Right lobe of liver (tissue), 6 donors: ENCODE results near the gene FTO. TPM values are rescaled to one million over a fixed set of nuclear protein-coding genes. Genes with fewer than 3 reads are reported as not detected.

Source experiments
- ATAC-seq, 4 donors: fragments of 200-7000 bp; cut with Tn5 transposase; one replicate each; pipeline ENCODE4 v1.9.1; 2020; ENCODE audit warnings: mild to moderate bottlenecking in 4 of 4, moderate library complexity in 4 of 4
- DNase-seq, 3 donors: peaks; one replicate each; pipeline ENCODE4 v3.0.0-alpha.2; 2020
- H3K27ac ChIP-seq, 3 donors: fragments of 200-600 bp; one replicate each; pipeline ENCODE4 v1.8.0; 2022
- H3K27me3 ChIP-seq, 2 donors: fragments of 200-600 bp; one replicate each; pipeline ENCODE4 v1.8.0; 2022
- H3K36me3 ChIP-seq, 4 donors: fragments of 200-600 bp; sonication (generic) in 1 of 4; one replicate each; pipeline versions ENCODE4 v1.5.1 to v1.8.0; 2017 to 2022; ENCODE audit warnings: control low read depth in 1 of 4
- H3K4me1 ChIP-seq, 4 donors: fragments of 200-600 bp; sonication (generic) in 1 of 4; one replicate each; pipeline versions ENCODE4 v1.5.1 to v1.8.0; 2017 to 2022; ENCODE audit warnings: control low read depth in 1 of 4
- H3K4me3 ChIP-seq, 3 donors: fragments of 200-600 bp; one replicate each; pipeline ENCODE4 v1.8.0; 2022
- H3K9me3 ChIP-seq, 4 donors: fragments of 200-600 bp; sonication (generic) in 1 of 4; one replicate each; pipeline versions ENCODE4 v1.5.1 to v1.8.0; 2017 to 2022; ENCODE audit warnings: control low read depth in 1 of 4
- CTCF ChIP-seq, 4 donors: fragments of 200-600 bp in 3 of 4; fragments of 450-650 bp in 1 of 4; IDR thresholded peaks; one replicate each; pipeline versions ENCODE4 v1.5.1 to v1.8.0; 2016 to 2022; ENCODE audit warnings: antibody characterized with exemption in 4 of 4, mild to moderate bottlenecking in 2 of 4
- POLR2A ChIP-seq: fragments of 450-650 bp; IDR thresholded peaks from one replicate; pipeline ENCODE4 v1.6.1; 2017; ENCODE audit warnings: antibody characterized with exemption, mild to moderate bottlenecking
- WGBS: methylation state at CpG from one replicate; pipeline ENCODE4 v1.1.6; 2018; ENCODE audit warnings: low coverage, low lambda C conversion rate; ENCODE audit not compliant: insufficient coverage; ENCODE audit errors: missing lambda C conversion rate; 5-methylcytosine and 5-hydroxymethylcytosine counted together
- intact Hi-C, 2 donors: fragments of 100-400 bp; cut with DNase I; formaldehyde crosslinking; loops; one replicate each; pipeline versions ENCODE4 v1.11.2 to v1.14.1; 2022
- total RNA-seq, 6 experiments: library from RNA; depleted of rRNA in 2 of 6; stranded (reverse); fragments of >200 nt in 2 of 6; fragmentation: NEBNext Ultra II Directional in 3 of 6; extraction: Animal tissue kit (Norgen Biotek cat#: 25700) in 3 of 6; gene quantifications; one replicate each; pipeline versions ENCODE4 v1.1.0 to v1.2.4, GENCODE V29; 2016 to 2023
- donor health status: DM: no; HTN: yes; CAD: no.
- donor health status: DM: no; HTN: no; CAD: no.
- donor health status: DM: no; HTN: no; CAD: no.
- donor health status: DM: no; HTN: yes; CAD: no.
- donor health status: DM: no; HTN: yes; CAD: no.

Gene FTO
- total RNA-seq, 6 experiments from 2014 or later = 28.9 to 51.6 (median 33.6) TPM

DNA sequence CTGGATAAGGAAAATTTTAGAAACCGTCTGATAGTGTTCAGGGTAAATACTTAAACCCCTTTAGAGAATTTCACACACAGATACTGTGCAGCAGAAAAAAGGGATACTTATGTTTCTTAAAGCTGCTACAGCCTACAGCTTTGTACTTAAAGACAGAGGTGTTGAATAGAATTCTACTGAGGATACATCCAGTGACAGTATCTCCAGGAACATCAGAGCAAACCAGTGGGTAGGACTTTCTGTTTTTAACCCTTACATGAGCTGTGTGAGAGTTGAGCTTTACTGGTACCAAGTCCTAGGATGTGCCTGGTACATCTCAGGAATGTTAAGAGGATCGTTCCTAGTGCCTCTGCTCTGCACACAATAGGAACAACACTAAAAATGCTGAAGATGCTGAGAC, 191.5 kb downstream of the FTO start:
- ATAC-seq = no peak
- TF ChIP-seq CTCF (IDR thresholded peaks at IDR 0.05) (no peak), POLR2A (no peak)

DNA sequence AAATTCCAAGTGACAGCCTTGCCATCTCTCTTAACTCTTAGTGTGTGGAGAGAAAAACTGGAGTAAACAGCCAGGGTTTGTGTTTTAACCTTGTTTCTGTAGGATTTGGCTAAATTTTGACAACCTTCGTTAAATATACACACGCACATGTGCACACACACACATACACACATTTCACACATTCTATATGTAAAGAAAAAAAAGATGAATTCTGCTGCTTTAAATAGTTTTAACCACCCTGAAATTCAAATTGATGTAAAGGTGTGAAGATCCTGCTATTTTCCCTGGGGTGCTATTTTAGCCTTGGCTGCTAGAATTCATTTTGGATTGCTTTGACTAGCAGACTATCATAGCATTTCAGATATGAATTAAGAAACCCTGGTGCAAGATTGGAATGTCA, 191.9 kb downstream of the FTO start:
- DNase-seq (no peak), ATAC-seq (no peak)
- intact Hi-C loops = no loop called here
- H3K27ac ChIP-seq = no peak overlapping the region
- TF ChIP-seq CTCF (IDR thresholded peaks at IDR 0.05) (no peak), POLR2A (no peak)
- no peaks in the 10 kb centered on the region for H3K9me3 ChIP-seq
- H3K27me3 ChIP-seq = no peaks in the 10 kb centered on the region
- peaks cover 0 to 8% (median 0%) of the 10 kb centered on the region in 4 donors for H3K4me1 ChIP-seq
- H3K36me3 ChIP-seq = no peaks in the 10 kb centered on the region
- 100% methylated on average over 2 of the region's 2 CpGs for WGBS
- no peak overlapping the region for H3K4me3 ChIP-seq

More for the DNA sequence above, 191.5 kb downstream of the FTO start:
- no peaks in the 10 kb centered on the region for H3K9me3 ChIP-seq
- peaks cover 0 to 8% (median 0%) of the 10 kb centered on the region in 4 donors for H3K4me1 ChIP-seq
- H3K4me3 ChIP-seq = no peak overlapping the region
- no peaks in the 10 kb centered on the region for H3K36me3 ChIP-seq
- H3K27me3 ChIP-seq = no peaks in the 10 kb centered on the region
- no peak overlapping the region for H3K27ac ChIP-seq
- no peak for DNase-seq
- intact Hi-C loops = no loop called here
- WGBS = 85% methylated on average over 2 of the region's 2 CpGs

DNA sequence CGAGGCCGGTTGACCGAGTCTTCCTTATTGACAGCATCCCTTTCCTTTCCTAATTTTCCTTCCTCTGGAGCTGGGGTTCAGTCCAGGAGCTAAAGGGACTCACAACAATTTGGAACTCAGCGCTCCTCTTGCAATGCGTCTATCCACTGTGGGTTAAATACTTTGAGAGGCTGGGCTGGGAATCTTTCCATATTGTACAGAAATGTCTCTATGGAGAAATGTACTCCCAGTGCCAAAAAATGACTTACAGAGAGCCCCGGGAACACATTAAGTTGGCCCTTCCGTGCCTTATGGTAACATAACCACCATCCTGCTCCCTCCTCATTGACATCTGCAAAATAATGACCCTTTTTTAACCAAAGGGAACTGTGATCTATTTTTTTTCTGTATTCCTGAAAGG, 192.8 kb downstream of the FTO start:
- no peak for ATAC-seq
- no peaks in the 10 kb centered on the region for H3K9me3 ChIP-seq
- no peak overlapping the region for H3K4me3 ChIP-seq
- TF ChIP-seq POLR2A (no peak), CTCF (IDR thresholded peaks at IDR 0.05) (no peak)
- H3K36me3 ChIP-seq = no peaks in the 10 kb centered on the region
- no peaks in the 10 kb centered on the region for H3K27me3 ChIP-seq
- intact Hi-C loops = no loop called here
- H3K27ac ChIP-seq = no peak overlapping the region
- no peak for DNase-seq
- WGBS = 95% methylated on average over 4 of the region's 7 CpGs
- peaks cover 0 to 8% (median 0%) of the 10 kb centered on the region in 4 donors for H3K4me1 ChIP-seq

DNA sequence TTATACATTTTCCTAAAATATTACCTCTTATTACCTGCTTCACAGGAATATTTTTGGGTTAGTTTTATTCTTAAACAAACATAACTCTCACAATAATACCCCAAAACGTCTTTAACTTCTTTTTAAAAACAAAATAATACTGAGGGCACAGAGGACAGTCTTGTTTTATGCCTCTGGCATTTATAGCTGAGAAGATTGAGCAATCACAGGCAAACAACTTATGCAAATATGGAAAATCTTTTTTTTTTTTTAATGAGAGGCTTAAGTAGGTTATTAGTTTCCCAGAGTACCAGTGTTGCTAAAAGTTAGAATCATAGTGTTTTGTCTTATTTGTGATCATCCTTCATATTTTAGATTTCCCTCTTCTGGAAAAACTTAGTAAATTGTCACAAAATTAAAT, 195.0 kb downstream of the FTO start:
- H3K27ac ChIP-seq = no peak overlapping the region
- no peak overlapping the region for H3K4me3 ChIP-seq
- H3K9me3 ChIP-seq = no peaks in the 10 kb centered on the region
- no peak for DNase-seq
- intact Hi-C loops = no loop called here
- ATAC-seq = peak in 3 of 4 donors; percentile 30 to 50 (median 47)
- TF ChIP-seq POLR2A = no peak
- H3K27me3 ChIP-seq = no peaks in the 10 kb centered on the region
- 21% methylated on average over 1 of the region's 1 CpG for WGBS
- H3K36me3 ChIP-seq = no peaks in the 10 kb centered on the region
- peaks cover 0 to 8% (median 0%) of the 10 kb centered on the region in 4 donors for H3K4me1 ChIP-seq

- Histone ChIP-seq H3K4me1 (peaks cover 0 to 8% (median 0%) of the 10 kb centered on the region in 4 donors), H3K9me3 (no peaks in the 10 kb centered on the region), H3K27ac (no peak overlapping the region), H3K36me3 (no peaks in the 10 kb centered on the region), H3K4me3 (no peak overlapping the region), H3K27me3 (no peaks in the 10 kb centered on the region)
- WGBS = 75% methylated on average over 1 of the region's 1 CpG
- no peak for ATAC-seq
- no peak for DNase-seq
- no peak for TF ChIP-seq CTCF (IDR thresholded peaks at IDR 0.05)
- intact Hi-C loops = no loop called here
Observed at GRCh38 chr16:53899431-53899830, 195.5 kb downstream of the FTO start.
